EL (cell line): ENCODE results near the gene SDF4.
A peak's percentile ranks its signal among the peaks of the same experiment; 100 is the strongest.

ENCODE experiments used
- DNase-seq: peaks from one replicate; pipeline ENCODE4 v3.0.0-alpha.2; 2016

SDF4 gene

GRCh38 chr1:1210726-1211540, 20.9 kb downstream of the SDF4 start:
- DNase-seq: no peak

- peak; percentile 36 for DNase-seq
These were observed 22.9 kb downstream of the SDF4 start for GRCh38 chr1:1208713-1209433.

- no peak for DNase-seq
These were observed 24.3 kb downstream of the SDF4 start for GRCh38 chr1:1207571-1207892.

- DNase-seq: no peak
These were observed 24.8 kb downstream of the SDF4 start for GRCh38 chr1:1206966-1207531.

DNA sequence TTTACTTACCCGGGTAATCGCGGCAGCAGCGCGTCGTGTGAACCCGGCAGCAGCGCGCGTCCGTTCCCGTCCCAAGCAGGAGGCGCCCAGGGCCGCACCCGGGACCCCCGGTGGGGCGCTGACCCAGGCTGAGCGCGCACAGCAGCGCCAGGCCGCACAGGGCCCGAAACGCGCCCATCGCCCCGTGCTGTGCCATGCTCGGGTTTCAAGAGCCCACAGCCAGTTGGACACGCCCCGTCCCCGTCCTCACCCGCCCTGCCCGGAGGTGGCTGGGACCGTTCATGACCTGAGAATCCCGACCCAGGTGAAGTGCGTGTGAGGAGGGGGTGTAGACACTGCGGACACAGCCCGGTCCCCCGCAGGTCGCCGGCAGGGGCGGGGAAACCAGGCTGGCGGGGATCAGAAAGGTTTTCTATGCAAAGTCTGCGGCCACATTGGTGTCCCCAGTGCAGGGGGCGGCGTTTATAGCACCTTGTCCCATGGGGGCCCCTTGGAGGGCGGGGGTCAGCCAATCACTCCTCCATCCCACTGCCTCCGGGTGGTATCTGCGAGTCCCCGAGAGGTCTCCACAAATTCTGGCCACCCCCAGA, 25.3 kb downstream of the SDF4 start, which contains the start of gene TNFRSF18:
Gene TNFRSF18 (minus strand): TSS at position 217 of the 590 bp plus-strand sequence. CDS start 21 bp downstream, at position 196.
- no peak for DNase-seq

GRCh38 chr1:1205769-1206375, 25.9 kb downstream of the SDF4 start:
- no peak for DNase-seq

- DNase-seq: no peak
These were observed 26.6 kb downstream of the SDF4 start for GRCh38 chr1:1204998-1205768.

GRCh38 chr1:1204425-1204920, 27.3 kb downstream of the SDF4 start:
- no peak for DNase-seq

- DNase-seq: no peak
These were observed 28.0 kb downstream of the SDF4 start for GRCh38 chr1:1203561-1204424.

GRCh38 chr1:1202831-1203560, 28.8 kb downstream of the SDF4 start:
- DNase-seq: no peak

- peak; percentile 43 for DNase-seq
These were observed 30.7 kb downstream of the SDF4 start for GRCh38 chr1:1200876-1201810.

DNA sequence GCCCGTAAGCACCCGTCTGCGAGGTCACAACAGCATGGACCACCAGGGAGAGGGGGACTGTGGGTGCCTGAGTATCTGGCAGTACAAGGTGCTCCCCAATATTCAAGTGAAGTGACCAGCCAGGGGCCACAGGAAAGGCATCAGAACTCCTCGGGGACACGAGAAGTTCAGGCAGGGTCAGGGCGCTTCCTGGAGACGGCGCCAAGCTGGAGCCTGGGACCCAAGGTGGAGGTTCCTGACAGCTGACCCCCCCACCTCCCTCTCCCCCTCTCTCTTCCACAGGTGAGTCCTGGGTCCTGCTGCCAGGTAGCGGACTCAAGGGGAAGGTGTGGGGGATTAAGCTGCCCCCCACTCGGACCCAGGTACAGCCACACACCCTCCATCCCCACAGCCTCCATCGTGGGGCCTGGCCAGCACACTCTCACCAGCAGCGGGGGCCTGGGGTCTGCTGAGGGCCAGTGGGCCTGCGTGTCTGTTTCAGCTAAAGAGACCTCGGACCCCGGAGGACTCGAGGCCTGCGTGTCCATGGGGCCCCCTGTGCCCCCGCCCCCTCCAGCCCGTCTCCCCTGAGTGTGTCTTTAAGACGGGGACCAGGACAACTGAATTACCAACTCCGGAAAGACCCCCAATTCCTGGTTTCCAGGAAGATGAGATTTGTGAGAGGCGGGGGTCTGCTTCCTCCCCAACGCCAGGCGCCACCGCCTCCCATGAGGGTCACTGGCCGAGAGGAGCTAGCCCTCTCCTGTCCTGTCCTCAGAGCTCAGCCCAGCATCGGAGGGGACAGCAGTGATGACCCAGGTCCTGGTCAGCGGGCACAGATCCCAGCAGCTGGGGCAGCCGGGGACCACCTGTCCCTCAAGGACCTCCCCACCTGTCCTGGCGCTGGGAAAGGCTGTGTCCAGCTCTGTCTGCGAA, 31.6 kb downstream of the SDF4 start:
- DNase-seq: no peak

GRCh38 chr1:1199141-1199960, 32.5 kb downstream of the SDF4 start:
- DNase-seq: no peak

DNA sequence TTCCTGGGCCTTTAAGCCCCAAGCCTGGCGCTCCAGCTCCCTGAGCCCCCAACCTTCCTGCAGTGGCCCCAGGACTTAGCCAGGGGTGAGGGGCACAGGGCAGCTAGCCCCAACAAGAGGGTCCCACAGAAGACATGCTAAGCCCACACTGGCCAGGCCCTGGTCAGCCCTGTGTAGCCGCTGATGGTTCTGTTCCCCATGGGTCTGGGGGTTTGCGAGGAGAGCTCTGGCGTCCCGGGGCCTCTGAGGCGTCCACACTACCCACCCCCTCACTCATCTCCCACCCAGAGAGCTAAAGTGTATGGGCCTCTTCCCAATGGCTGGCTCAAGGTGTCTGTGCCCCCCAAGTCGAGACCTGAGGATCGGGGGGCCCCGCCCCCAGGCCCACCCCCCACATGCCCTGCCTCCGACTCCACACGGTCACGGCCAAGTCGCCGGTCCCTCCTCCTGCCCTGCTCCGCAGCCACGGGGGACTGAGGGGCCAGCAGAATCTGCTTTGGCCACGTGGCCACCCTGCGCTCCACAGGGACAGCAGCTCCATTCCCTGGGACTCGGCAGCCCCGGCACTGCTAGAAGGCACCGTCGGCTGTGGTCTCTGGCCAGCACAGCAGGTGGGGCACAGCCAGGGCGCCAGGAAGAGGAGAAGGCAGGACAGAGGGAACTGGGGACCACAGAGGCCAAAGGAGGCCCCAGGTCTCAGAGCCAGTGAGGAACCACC, 33.2 kb downstream of the SDF4 start:
- no peak for DNase-seq

- DNase-seq: no peak
These were observed 34.0 kb downstream of the SDF4 start for GRCh38 chr1:1197551-1198422.

DNA sequence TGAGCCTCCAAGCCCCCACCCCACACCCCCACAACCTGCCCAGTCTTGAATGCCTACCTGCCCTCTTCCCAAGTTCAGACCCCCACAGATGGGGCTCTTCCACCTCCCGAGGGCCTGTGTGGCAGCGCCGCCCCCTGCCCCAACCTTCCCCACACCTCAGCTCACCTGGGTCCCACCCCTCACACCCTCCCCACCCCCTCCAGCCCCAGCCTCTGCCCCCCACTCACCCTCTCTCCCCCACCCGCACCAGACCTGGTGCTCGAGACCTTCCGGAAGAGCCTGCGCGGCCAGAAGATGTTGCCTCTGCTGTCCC, 34.7 kb downstream of the SDF4 start:
- DNase-seq: no peak
